Neutrophil (primary cell): ENCODE measurements around the gene NMD3.

ENCODE experiments used
- H3K27ac ChIP-seq: fragments of 200-600 bp; sonication (generic); 2 replicates; pipeline ENCODE4 v1.5.1; 2016; ENCODE audit warnings: mild to moderate bottlenecking, moderate library complexity
- H3K27me3 ChIP-seq: fragments of 200-600 bp; sonication (generic); 2 replicates; pipeline ENCODE4 v1.6.0; 2016; ENCODE audit warnings: mild to moderate bottlenecking
- H3K36me3 ChIP-seq: fragments of 200-600 bp; sonication (generic); 2 replicates; pipeline ENCODE4 v1.5.1; 2017
- H3K4me1 ChIP-seq, 2 experiments: fragments of 200-600 bp in 1 of 2; sonication (generic) in 1 of 2; 1 replicate in 1 of 2; 2 replicates in 1 of 2; pipeline versions ENCODE4 v1.5.1 to v1.6.1; 2013 to 2016; ENCODE audit warnings: low read depth in 1 of 2, low read length in 1 of 2, mild to moderate bottlenecking in 1 of 2, moderate library complexity in 1 of 2; ENCODE audit not compliant: control insufficient read depth in 1 of 2, insufficient read depth in 1 of 2
- H3K4me3 ChIP-seq, 2 experiments: fragments of 200-600 bp in 1 of 2; sonication (generic) in 1 of 2; 1 replicate in 1 of 2; 2 replicates in 1 of 2; pipeline ENCODE4 v1.5.1; 2013 to 2016; ENCODE audit warnings: low read depth in 1 of 2, low read length in 1 of 2, mild to moderate bottlenecking in 1 of 2, moderate library complexity in 1 of 2
- H3K9me3 ChIP-seq: fragments of 200-600 bp; sonication (generic); 2 replicates; pipeline ENCODE4 v1.5.1; 2016
- TF ChIP-seq, protein P1 (sequence below): fragments of 200-600 bp; sonication (generic); IDR thresholded peaks from 2 replicates; pipeline ENCODE4 v1.5.1; 2016; ENCODE audit warnings: antibody characterized with exemption

The NMD3 gene

GRCh38 chr3:161251716-161252115, 30.6 kb downstream of the NMD3 start:
- Histone ChIP-seq H3K4me3 (no peak overlapping the region), H3K27me3 (no peaks in the 10 kb centered on the region), H3K9me3 (no peaks in the 10 kb centered on the region), H3K4me1 (no peaks in the 10 kb centered on the region), H3K27ac (no peak overlapping the region), H3K36me3 (peaks cover 82% of the 10 kb centered on the region)
- TF ChIP-seq, protein P1, sequence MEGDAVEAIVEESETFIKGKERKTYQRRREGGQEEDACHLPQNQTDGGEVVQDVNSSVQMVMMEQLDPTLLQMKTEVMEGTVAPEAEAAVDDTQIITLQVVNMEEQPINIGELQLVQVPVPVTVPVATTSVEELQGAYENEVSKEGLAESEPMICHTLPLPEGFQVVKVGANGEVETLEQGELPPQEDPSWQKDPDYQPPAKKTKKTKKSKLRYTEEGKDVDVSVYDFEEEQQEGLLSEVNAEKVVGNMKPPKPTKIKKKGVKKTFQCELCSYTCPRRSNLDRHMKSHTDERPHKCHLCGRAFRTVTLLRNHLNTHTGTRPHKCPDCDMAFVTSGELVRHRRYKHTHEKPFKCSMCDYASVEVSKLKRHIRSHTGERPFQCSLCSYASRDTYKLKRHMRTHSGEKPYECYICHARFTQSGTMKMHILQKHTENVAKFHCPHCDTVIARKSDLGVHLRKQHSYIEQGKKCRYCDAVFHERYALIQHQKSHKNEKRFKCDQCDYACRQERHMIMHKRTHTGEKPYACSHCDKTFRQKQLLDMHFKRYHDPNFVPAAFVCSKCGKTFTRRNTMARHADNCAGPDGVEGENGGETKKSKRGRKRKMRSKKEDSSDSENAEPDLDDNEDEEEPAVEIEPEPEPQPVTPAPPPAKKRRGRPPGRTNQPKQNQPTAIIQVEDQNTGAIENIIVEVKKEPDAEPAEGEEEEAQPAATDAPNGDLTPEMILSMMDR, result no peak

- Histone ChIP-seq H3K36me3 (peaks cover 79% of the 10 kb centered on the region), H3K27ac (no peak overlapping the region), H3K4me1 (no peaks in the 10 kb centered on the region), H3K4me3 (no peak overlapping the region), H3K9me3 (no peaks in the 10 kb centered on the region), H3K27me3 (no peaks in the 10 kb centered on the region)
- TF ChIP-seq, protein P1, result no peak
Observed at GRCh38 chr3:161252143-161252542, 31.0 kb downstream of the NMD3 start.

DNA sequence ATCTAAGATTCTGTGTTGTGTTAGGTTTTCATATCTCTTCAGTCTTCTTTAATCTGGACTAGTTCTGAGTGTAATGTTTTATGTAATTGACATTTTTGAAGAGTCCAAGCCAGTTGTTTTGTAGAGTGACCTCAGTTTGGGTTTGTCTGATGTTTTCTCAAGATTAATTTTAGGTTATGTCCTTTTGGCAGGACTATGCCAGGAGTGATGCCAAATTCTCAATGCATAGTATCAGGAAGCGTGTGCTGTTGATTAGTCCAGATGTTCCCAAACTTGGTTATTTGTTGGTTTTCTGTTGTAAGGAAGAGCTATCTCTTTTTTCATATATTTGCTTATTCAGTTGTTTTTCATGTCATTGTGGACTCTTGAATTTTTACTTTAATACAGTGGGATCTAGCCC, 32.6 kb downstream of the NMD3 start:
- no peaks in the 10 kb centered on the region for H3K9me3 ChIP-seq

GRCh38 chr3:161254861-161255260, 33.8 kb downstream of the NMD3 start:
- H3K4me1 ChIP-seq, result no peaks in the 10 kb centered on the region
- peaks cover 52% of the 10 kb centered on the region for H3K36me3 ChIP-seq
- TF ChIP-seq, protein P1, result no peak
- H3K27ac ChIP-seq, result no peak overlapping the region
- no peak overlapping the region for H3K4me3 ChIP-seq
- no peaks in the 10 kb centered on the region for H3K9me3 ChIP-seq
- H3K27me3 ChIP-seq, result no peaks in the 10 kb centered on the region

More for the DNA sequence above, 32.6 kb downstream of the NMD3 start:
- Histone ChIP-seq H3K27ac (no peak overlapping the region), H3K4me3 (no peak overlapping the region), H3K4me1 (no peaks in the 10 kb centered on the region), H3K36me3 (peaks cover 63% of the 10 kb centered on the region), H3K27me3 (no peaks in the 10 kb centered on the region)
- TF ChIP-seq, protein P1, result no peak

- H3K9me3 ChIP-seq, result no peaks in the 10 kb centered on the region
- H3K36me3 ChIP-seq, result no peaks in the 10 kb centered on the region
- H3K27me3 ChIP-seq, result no peaks in the 10 kb centered on the region
- TF ChIP-seq, protein P1, result no peak
- H3K4me1 ChIP-seq, result peaks cover 4 to 5% of the 10 kb centered on the region in 2 experiments
- no peak overlapping the region for H3K4me3 ChIP-seq
- no peak overlapping the region for H3K27ac ChIP-seq
Observed at GRCh38 chr3:161263057-161263456, 41.9 kb downstream of the NMD3 start.

DNA sequence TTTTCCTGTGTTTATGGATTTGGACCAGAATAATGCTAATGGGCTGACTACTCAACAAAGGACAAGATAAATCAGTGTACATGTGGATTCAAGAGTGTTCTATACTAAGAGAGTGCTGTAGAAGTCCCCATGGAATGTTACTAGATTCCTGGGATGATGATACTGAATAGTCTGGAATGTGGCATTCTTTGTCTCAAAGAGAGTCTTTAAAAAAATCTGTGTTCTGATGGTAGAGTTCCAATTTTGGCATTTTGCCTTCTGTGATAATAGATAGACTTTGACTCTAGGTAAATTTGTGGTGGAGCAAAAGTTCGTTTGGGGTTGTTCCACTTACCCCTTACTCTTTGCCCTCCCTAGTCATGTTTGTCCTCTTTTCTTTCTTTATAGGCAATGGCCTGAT, 43.7 kb downstream of the NMD3 start:
- TF ChIP-seq, protein P1, result no peak

More for the DNA sequence above, 43.7 kb downstream of the NMD3 start:
- Histone ChIP-seq H3K27me3 (no peaks in the 10 kb centered on the region), H3K27ac (no peak overlapping the region), H3K36me3 (no peaks in the 10 kb centered on the region), H3K4me3 (no peak overlapping the region), H3K9me3 (no peaks in the 10 kb centered on the region), H3K4me1 (peaks cover 4 to 5% of the 10 kb centered on the region in 2 experiments)
